Upper lobe of left lung (tissue), 6 donors: ENCODE results near the gene PSEN1. TPM values are rescaled to one million over a fixed set of nuclear protein-coding genes. Genes with fewer than 3 reads are reported as not detected.

Experiments used
- ATAC-seq, 2 donors: fragments of 200-7000 bp; cut with Tn5 transposase; one replicate each; pipeline ENCODE4 v1.9.1; 2022; ENCODE audit warnings: mild to moderate bottlenecking in 2 of 2, moderate library complexity in 2 of 2; ENCODE audit not compliant: low FRiP score in 2 of 2
- DNase-seq, 2 donors: peaks; one replicate each; pipeline ENCODE4 v3.0.0-alpha.2; 2019 to 2020
- H3K27ac ChIP-seq, 4 donors: fragments of 200-600 bp; sonication (generic); one replicate each; pipeline ENCODE4 v1.5.1; 2016 to 2019
- H3K27me3 ChIP-seq, 4 donors: fragments of 200-600 bp; sonication (generic); one replicate each; pipeline ENCODE4 v1.5.1; 2017 to 2019
- H3K36me3 ChIP-seq, 4 donors: fragments of 200-600 bp; sonication (generic); one replicate each; pipeline ENCODE4 v1.5.1; 2016 to 2019
- H3K4me1 ChIP-seq, 4 donors: fragments of 200-600 bp; sonication (generic); one replicate each; pipeline ENCODE4 v1.5.1; 2018 to 2019
- H3K4me3 ChIP-seq, 4 donors: fragments of 200-600 bp; sonication (generic); one replicate each; pipeline ENCODE4 v1.5.1; 2017 to 2019; ENCODE audit warnings: mild to moderate bottlenecking in 2 of 4, moderate library complexity in 1 of 4
- H3K9me3 ChIP-seq, 4 donors: fragments of 200-600 bp; sonication (generic); one replicate each; pipeline ENCODE4 v1.5.1; 2018 to 2019
- EP300 ChIP-seq, 4 donors: sonication (generic); formaldehyde crosslinking; IDR thresholded peaks; one replicate each; pipeline ENCODE4 v1.5.1; 2017; ENCODE audit warnings: antibody characterized with exemption in 4 of 4, control low read depth in 2 of 4
- POLR2A ChIP-seq, 4 donors: fragments of 450-650 bp; IDR thresholded peaks; one replicate each; pipeline ENCODE4 v1.5.1; 2016 to 2017; ENCODE audit warnings: antibody characterized with exemption in 4 of 4, mild to moderate bottlenecking in 2 of 4
- POLR2AphosphoS5 ChIP-seq, 2 donors: sonication (generic); formaldehyde crosslinking; IDR thresholded peaks; one replicate each; pipeline ENCODE4 v1.5.1; 2017; ENCODE audit warnings: antibody characterized with exemption in 2 of 2
- WGBS, 2 donors: methylation state at CpG; one replicate each; pipeline ENCODE4 v1.1.5; 2017 to 2018; 5-methylcytosine and 5-hydroxymethylcytosine counted together
- small RNA-seq, 4 donors: library from RNA; depleted of rRNA; stranded (forward); fragments of <200 nt; gene quantifications; one replicate each; pipeline ENCODE3, GENCODE V24; 2016
- total RNA-seq, 6 donors: library from RNA; depleted of rRNA in 4 of 6; stranded (reverse); fragments of >200 nt in 4 of 6; gene quantifications; one replicate each; pipeline versions ENCODE4 v1.1.0 to v1.2.1, GENCODE V29; 2016 to 2021
- TF ChIP-seq, protein P1 (sequence below), 6 experiments: fragments of 450-650 bp in 4 of 6; fragments of 200-600 bp in 2 of 6; sonication (generic) in 2 of 6; IDR thresholded peaks; one replicate each; pipeline ENCODE4 v1.5.1; 2016 to 2019; ENCODE audit warnings: antibody characterized with exemption in 6 of 6
- donor health status: DM: no; HTN: no; CAD: no; lungs with moderate emphysema.
- donor health status: DM: no; HTN: yes; CAD: no; lungs with severe emphysema.

The PSEN1 gene
- total RNA-seq, 6 donors from 2014 or later = 31.1 to 68.9 (median 56.8) TPM

- TF ChIP-seq, protein P1, sequence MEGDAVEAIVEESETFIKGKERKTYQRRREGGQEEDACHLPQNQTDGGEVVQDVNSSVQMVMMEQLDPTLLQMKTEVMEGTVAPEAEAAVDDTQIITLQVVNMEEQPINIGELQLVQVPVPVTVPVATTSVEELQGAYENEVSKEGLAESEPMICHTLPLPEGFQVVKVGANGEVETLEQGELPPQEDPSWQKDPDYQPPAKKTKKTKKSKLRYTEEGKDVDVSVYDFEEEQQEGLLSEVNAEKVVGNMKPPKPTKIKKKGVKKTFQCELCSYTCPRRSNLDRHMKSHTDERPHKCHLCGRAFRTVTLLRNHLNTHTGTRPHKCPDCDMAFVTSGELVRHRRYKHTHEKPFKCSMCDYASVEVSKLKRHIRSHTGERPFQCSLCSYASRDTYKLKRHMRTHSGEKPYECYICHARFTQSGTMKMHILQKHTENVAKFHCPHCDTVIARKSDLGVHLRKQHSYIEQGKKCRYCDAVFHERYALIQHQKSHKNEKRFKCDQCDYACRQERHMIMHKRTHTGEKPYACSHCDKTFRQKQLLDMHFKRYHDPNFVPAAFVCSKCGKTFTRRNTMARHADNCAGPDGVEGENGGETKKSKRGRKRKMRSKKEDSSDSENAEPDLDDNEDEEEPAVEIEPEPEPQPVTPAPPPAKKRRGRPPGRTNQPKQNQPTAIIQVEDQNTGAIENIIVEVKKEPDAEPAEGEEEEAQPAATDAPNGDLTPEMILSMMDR (IDR thresholded peaks at IDR 0.05) = no peak
- TF ChIP-seq POLR2AphosphoS5 (IDR thresholded peaks at IDR 0.05) (peak in 1 of 2 donors; percentile 25), POLR2A (IDR thresholded peaks at IDR 0.05) (peak in 1 of 4 donors; percentile 31)
- DNase-seq (peak; percentile 66 to 93), ATAC-seq (peak; percentile 78 to 82)
- Histone ChIP-seq H3K9me3 (no peaks in the 10 kb centered on the region), H3K4me1 (peaks cover 5 to 15% (median 12%) of the 10 kb centered on the region in 4 donors), H3K4me3 (peak overlapping the region in 3 of 4 donors; percentile 40 to 50 (median 47)), H3K27me3 (no peaks in the 10 kb centered on the region), H3K36me3 (peaks cover 0 to 25% (median 11%) of the 10 kb centered on the region in 4 donors), H3K27ac (peak overlapping the region; percentile 52 to 70 (median 60))
- 6 to 16% methylated on average over 5 to 46 of the region's 48 CpGs for WGBS, 2 donors
Measured at GRCh38 chr14:73269729-73270531, 133.6 kb downstream of the PSEN1 start.

DNA sequence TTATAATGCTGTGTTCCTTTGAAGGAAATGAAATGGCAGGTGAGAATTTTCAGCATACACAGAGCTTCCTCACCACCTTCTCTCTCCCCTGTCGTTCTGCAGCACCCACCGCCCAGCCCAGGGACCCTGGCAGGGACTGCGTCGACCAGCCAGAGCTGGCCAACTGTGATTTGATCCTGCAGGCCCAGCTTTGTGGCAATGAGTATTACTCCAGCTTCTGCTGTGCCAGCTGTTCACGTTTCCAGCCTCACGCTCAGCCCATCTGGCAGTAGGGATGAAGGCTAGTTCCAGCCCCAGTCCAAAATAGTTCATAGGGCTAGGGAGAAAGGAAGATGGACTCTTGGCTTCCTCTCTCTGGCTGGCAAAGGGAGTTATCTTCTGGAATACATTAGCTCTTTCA, 136.1 kb downstream of the PSEN1 start:
- H3K36me3 ChIP-seq = peaks cover 11 to 50% (median 29%) of the 10 kb centered on the region in 4 donors
- DNase-seq (no peak), ATAC-seq (no peak)
- WGBS, 2 donors = 79 to 89% methylated on average over 6 of the region's 6 CpGs
- H3K4me3 ChIP-seq = no peak overlapping the region
- peaks cover 5 to 15% (median 12%) of the 10 kb centered on the region in 4 donors for H3K4me1 ChIP-seq
- no peak overlapping the region for H3K27ac ChIP-seq
- H3K27me3 ChIP-seq = no peaks in the 10 kb centered on the region
- TF ChIP-seq EP300 (IDR thresholded peaks at IDR 0.05) (no peak), POLR2A (IDR thresholded peaks at IDR 0.05) (no peak), POLR2AphosphoS5 (IDR thresholded peaks at IDR 0.05) (no peak)
- TF ChIP-seq, protein P1 (IDR thresholded peaks at IDR 0.05) = no peak
- no peaks in the 10 kb centered on the region for H3K9me3 ChIP-seq

Small RNA genes within 50 kb of the gene (small RNA-seq; reads per million reads assigned to genes)
- gene AC004858.1 (0 reads per million in 4 donors), gene RNU6-419P (0 reads per million in 4 donors)

Other genes starting within 250 kb of the PSEN1 start
- 1 to 10 TPM in 3 of 6 donors, under 1 TPM in 3; 0.30 to 1.3 (median 1.0) TPM for gene DPF3, start 242.4 kb upstream of the PSEN1 start, total RNA-seq
- 10 to 100 TPM; 15.4 to 46.1 (median 19.0) TPM for gene DCAF4, start 210.0 kb upstream of the PSEN1 start, total RNA-seq
- gene ZFYVE1, start 109.4 kb upstream of the PSEN1 start, total RNA-seq = 10 to 100 TPM; 13.4 to 24.1 (median 22.0) TPM
- 100 to 1,000 TPM in 2 of 6 donors, 10 to 100 TPM in 4; 53.8 to 320 (median 68.9) TPM for gene RBM25, start 78.0 kb upstream of the PSEN1 start, total RNA-seq
- gene PAPLN, start 101.0 kb downstream of the PSEN1 start, total RNA-seq = 10 to 100 TPM; 10.3 to 62.9 (median 16.5) TPM